Transverse colon (tissue), 4 donors: ENCODE data around the gene MCAT. TPM values are rescaled to one million over a fixed set of nuclear protein-coding genes. Genes with fewer than 3 reads are reported as not detected.

Experiments used
- DNase-seq: peaks from one replicate; pipeline ENCODE4 v3.0.0-alpha.2; 2019
- H3K27ac ChIP-seq, 4 donors: fragments of 200-600 bp; sonication (generic); 2 replicates each; pipeline ENCODE4 v1.5.1; 2016 to 2018; ENCODE audit warnings: inconsistent platforms in 4 of 4
- H3K27me3 ChIP-seq: fragments of 200-600 bp; sonication (generic); 2 replicates; pipeline ENCODE4 v1.5.1; 2017; ENCODE audit warnings: inconsistent platforms
- H3K36me3 ChIP-seq, 4 donors: fragments of 200-600 bp; sonication (generic); 2 replicates each; pipeline ENCODE4 v1.5.1; 2017 to 2019; ENCODE audit warnings: inconsistent platforms in 4 of 4
- H3K4me1 ChIP-seq, 4 donors: fragments of 200-600 bp; sonication (generic); 2 replicates each; pipeline ENCODE4 v1.5.1; 2017 to 2020; ENCODE audit warnings: inconsistent platforms in 4 of 4
- H3K4me3 ChIP-seq, 4 donors: fragments of 200-600 bp; sonication (generic); 1 replicate in 1 of 4; 2 replicates in 3 of 4; pipeline versions ENCODE4 v1.5.1 to v1.6.1; 2017 to 2019; ENCODE audit warnings: inconsistent platforms in 4 of 4
- H3K9me3 ChIP-seq, 2 donors: fragments of 200-600 bp; sonication (generic); 2 replicates each; pipeline ENCODE4 v1.5.1; 2017 to 2019; ENCODE audit warnings: inconsistent platforms in 2 of 2
- EP300 ChIP-seq: sonication (generic); formaldehyde crosslinking; IDR thresholded peaks from one replicate; pipeline ENCODE4 v1.6.1; 2017; ENCODE audit warnings: antibody characterized with exemption, low read depth
- POLR2AphosphoS5 ChIP-seq, 3 donors: sonication (generic); formaldehyde crosslinking; IDR thresholded peaks; one replicate each; pipeline ENCODE4 v1.6.1; 2016; ENCODE audit warnings: antibody characterized with exemption in 3 of 3
- WGBS, 2 donors: methylation state at CpG; one replicate each; pipeline ENCODE4 v1.1.5; 2018; ENCODE audit warnings: low coverage in 1 of 2; 5-methylcytosine and 5-hydroxymethylcytosine counted together
- in situ Hi-C, 4 donors: fragments of 200-750 bp; cut with MboI; loops; one replicate each; pipeline versions ENCODE4 v1.15.0 to v1.15.1; 2017; ENCODE audit warnings: low sequenced_read_pairs in 3 of 4, low pct_ligation_motif_present in 1 of 4, low pct_unique_long_range_greater_than_20kb in 1 of 4
- intact Hi-C: fragments of 100-400 bp; cut with DNase I; formaldehyde crosslinking; loops from one replicate; pipeline ENCODE4 v1.15.1; 2023; ENCODE audit warnings: low total_unique reads
- total RNA-seq, 4 donors: library from RNA; depleted of rRNA; stranded (reverse); fragments of >200 nt; gene quantifications; one replicate each; pipeline ENCODE4 v1.1.0, GENCODE V29; 2016
- TF ChIP-seq, protein P1 (sequence below), 5 experiments: fragments of 200-600 bp in 3 of 5; fragments of 450-650 bp in 2 of 5; sonication (generic) in 3 of 5; IDR thresholded peaks; 1 replicate in 2 of 5; 2 replicates in 3 of 5; pipeline ENCODE4 v1.5.1; 2016 to 2017; ENCODE audit warnings: antibody characterized with exemption in 5 of 5, inconsistent platforms in 3 of 5, mild to moderate bottlenecking in 2 of 5, moderate library complexity in 1 of 5

Gene MCAT
- total RNA-seq, 4 donors from 2014 or later, result 20.9 to 24.3 (median 22.5) TPM

- Histone ChIP-seq H3K36me3 (no peaks in the 10 kb centered on the region), H3K4me1 (peaks cover 0 to 22% (median 12%) of the 10 kb centered on the region in 4 donors), H3K4me3 (no peak overlapping the region), H3K9me3 (no peaks in the 10 kb centered on the region), H3K27ac (peak overlapping the region; percentile 56 to 68 (median 58)), H3K27me3 (no peaks in the 10 kb centered on the region)
- DNase-seq, result peak; percentile 43
- in situ Hi-C loops (no loop called here), intact Hi-C loops (no loop called here)
- WGBS, 2 donors, result 59 to 66% methylated on average over 5 to 19 of the region's 19 CpGs
- no peak for TF ChIP-seq EP300
- TF ChIP-seq, protein P1, sequence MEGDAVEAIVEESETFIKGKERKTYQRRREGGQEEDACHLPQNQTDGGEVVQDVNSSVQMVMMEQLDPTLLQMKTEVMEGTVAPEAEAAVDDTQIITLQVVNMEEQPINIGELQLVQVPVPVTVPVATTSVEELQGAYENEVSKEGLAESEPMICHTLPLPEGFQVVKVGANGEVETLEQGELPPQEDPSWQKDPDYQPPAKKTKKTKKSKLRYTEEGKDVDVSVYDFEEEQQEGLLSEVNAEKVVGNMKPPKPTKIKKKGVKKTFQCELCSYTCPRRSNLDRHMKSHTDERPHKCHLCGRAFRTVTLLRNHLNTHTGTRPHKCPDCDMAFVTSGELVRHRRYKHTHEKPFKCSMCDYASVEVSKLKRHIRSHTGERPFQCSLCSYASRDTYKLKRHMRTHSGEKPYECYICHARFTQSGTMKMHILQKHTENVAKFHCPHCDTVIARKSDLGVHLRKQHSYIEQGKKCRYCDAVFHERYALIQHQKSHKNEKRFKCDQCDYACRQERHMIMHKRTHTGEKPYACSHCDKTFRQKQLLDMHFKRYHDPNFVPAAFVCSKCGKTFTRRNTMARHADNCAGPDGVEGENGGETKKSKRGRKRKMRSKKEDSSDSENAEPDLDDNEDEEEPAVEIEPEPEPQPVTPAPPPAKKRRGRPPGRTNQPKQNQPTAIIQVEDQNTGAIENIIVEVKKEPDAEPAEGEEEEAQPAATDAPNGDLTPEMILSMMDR (IDR thresholded peaks at IDR 0.05), result no peak
- TF ChIP-seq POLR2AphosphoS5 (IDR thresholded peaks at IDR 0.05), result no peak
Observed at GRCh38 chr22:43085658-43086606, 57.3 kb downstream of the MCAT start.

Other genes starting within 250 kb of the MCAT start
- 100 to 1,000 TPM in 3 of 4 donors, 10 to 100 TPM in 1; 53.9 to 250 (median 198) TPM for gene PACSIN2, start 128.2 kb downstream of the MCAT start, total RNA-seq
- gene TTLL1, start 54.0 kb downstream of the MCAT start, total RNA-seq, result 1 to 10 TPM; 1.1 to 3.8 (median 2.8) TPM
- gene BIK, start 32.6 kb downstream of the MCAT start, total RNA-seq, result 10 to 100 TPM; 10.1 to 23.5 (median 14.4) TPM
- 100 to 1,000 TPM; 307 to 452 (median 365) TPM for gene TSPO, start 8.2 kb upstream of the MCAT start, total RNA-seq
- 100 to 1,000 TPM in 3 of 4 donors, 10 to 100 TPM in 1; 88.1 to 171 (median 161) TPM for gene TTLL12, start 43.7 kb upstream of the MCAT start, total RNA-seq
- 1 to 10 TPM in 3 of 4 donors, under 1 TPM in 1; 0.68 to 6.4 (median 1.7) TPM for gene SCUBE1, start 200.0 kb upstream of the MCAT start, total RNA-seq